ENCODE measurements around the gene KLF7. TPM values are rescaled to one million over a fixed set of nuclear protein-coding genes. Genes with fewer than 3 reads are reported as not detected.
"Not testable (repeated sequence)": the region's sequence is repeated elsewhere in the genome, so short reads cannot be mapped to it uniquely, and the experiment has no call there.

Gene KLF7
- total and polyA plus RNA-seq, 4 donors, result 1.9 to 11.5 (median 4.5) TPM

DNA sequence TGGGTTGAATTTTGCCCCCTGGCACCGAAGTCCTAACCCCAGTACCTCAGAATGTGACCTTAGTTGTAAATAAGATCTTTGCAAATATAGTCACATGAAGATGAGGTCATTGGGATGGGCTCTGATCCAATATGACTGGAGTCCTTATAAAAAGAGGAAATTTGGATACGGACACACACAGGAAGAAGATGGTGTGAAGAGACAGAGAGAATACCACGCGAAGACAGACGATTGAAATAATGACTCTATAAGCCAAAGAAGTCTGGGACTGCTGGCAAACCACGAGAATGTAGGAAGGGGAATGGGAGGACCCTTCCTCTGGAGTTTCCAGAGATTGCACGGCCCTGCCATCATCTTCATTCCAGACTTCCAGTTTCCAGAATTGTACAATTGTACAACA, 127.9 kb downstream of the KLF7 start:
- peak in 1 of 2 donors; percentile 20 for TF ChIP-seq JUND (IDR thresholded peaks at IDR 0.05)
- TF ChIP-seq HNF4A (conservative IDR thresholded peaks at IDR 0.05), result peak in 1 of 2 donors; percentile 30
- no peak for TF ChIP-seq FOXA2 (IDR thresholded peaks at IDR 0.05)
- Histone ChIP-seq H3K9me3 (ENCODE audit: control insufficient read depth in 4 of 4, low read length in 3 of 4) (peaks cover 0 to 8% (median under 1%) of the 10 kb centered on the region in 4 donors), H3K27me3 (ENCODE audit: control insufficient read depth in 4 of 4, insufficient read depth in 4 of 4, low read length in 3 of 4) (no peaks in the 10 kb centered on the region), H3K9ac (ENCODE audit: low read depth in 1 of 2, low read length in 2 of 2) (no peak overlapping the region), H3K4me1 (ENCODE audit: control insufficient read depth in 4 of 4, insufficient read depth in 4 of 4, low read length in 3 of 4) (no peaks in the 10 kb centered on the region), H3K27ac (ENCODE audit: low read depth in 1 of 2, low read length in 2 of 2) (no peak overlapping the region), H3K36me3 (ENCODE audit: control insufficient read depth in 4 of 4, insufficient read depth in 3 of 4, low read depth in 1 of 4, low read length in 3 of 4) (no peaks in the 10 kb centered on the region), H3K4me3 (ENCODE audit: low read depth in 1 of 3, low read length in 3 of 3) (no peak overlapping the region)
- no peak for DNase-seq (ENCODE audit: low spot score)
- 52% methylated on average over 7 of the region's 7 CpGs for WGBS

DNA sequence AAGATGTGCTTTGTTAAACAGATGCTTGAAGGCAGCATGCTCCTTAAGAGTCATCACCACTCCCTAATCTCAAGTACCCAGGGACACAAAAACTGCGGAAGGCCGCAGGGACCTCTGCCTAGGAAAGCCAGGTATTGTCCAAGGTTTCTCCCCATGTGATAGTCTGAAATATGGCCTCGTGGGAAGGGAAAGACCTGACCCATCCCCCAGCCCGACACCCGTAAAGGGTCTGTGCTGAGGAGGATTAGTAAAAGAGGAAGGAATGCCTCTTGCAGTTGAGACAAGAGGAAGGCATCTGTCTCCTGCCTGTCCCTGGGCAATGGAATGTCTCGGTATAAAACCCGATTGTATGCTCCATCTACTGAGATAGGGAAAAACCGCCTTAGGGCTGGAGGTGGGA, 128.7 kb downstream of the KLF7 start:
- not testable (repeated sequence) for H3K27me3 ChIP-seq (ENCODE audit: control insufficient read depth in 4 of 4, insufficient read depth in 4 of 4, low read length in 3 of 4); H3K36me3 ChIP-seq (ENCODE audit: control insufficient read depth in 4 of 4, insufficient read depth in 3 of 4, low read depth in 1 of 4, low read length in 3 of 4); H3K9me3 ChIP-seq (ENCODE audit: control insufficient read depth in 4 of 4, low read length in 3 of 4); DNase-seq (ENCODE audit: low spot score); H3K4me1 ChIP-seq (ENCODE audit: control insufficient read depth in 4 of 4, insufficient read depth in 4 of 4, low read length in 3 of 4); H3K4me3 ChIP-seq (ENCODE audit: low read depth in 1 of 3, low read length in 3 of 3); H3K27ac ChIP-seq (ENCODE audit: low read depth in 1 of 2, low read length in 2 of 2); H3K9ac ChIP-seq (ENCODE audit: low read depth in 1 of 2, low read length in 2 of 2)
- WGBS, result 40% methylated on average over 3 of the region's 8 CpGs

DNA sequence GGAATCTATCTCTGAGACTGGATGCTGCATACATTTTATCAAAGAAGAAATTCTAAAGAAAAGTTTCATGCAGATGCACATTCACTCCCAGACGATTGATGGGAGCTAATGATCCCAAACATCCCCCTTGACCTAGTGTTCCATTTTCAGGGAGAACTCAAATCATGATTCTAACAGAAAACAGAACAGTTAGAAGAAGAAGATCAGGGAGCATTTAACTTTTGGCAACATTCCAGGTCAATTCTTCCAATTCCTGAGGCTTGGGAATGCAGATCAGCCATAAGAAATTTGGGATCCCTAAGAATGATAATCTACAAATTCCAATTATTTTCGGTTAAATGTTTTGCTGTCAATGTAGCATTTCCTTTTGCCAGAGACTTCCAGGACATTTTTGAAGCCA, 129.9 kb downstream of the KLF7 start:
- no peaks in the 10 kb centered on the region for H3K27me3 ChIP-seq (ENCODE audit: control insufficient read depth in 4 of 4, insufficient read depth in 4 of 4, low read length in 3 of 4)
- TF ChIP-seq FOXA1 (IDR thresholded peaks at IDR 0.05) (no peak), NR2F2 (IDR thresholded peaks at IDR 0.05) (peak; percentile 79)
- no peak overlapping the region for H3K27ac ChIP-seq (ENCODE audit: low read depth in 1 of 2, low read length in 2 of 2)

DNA sequence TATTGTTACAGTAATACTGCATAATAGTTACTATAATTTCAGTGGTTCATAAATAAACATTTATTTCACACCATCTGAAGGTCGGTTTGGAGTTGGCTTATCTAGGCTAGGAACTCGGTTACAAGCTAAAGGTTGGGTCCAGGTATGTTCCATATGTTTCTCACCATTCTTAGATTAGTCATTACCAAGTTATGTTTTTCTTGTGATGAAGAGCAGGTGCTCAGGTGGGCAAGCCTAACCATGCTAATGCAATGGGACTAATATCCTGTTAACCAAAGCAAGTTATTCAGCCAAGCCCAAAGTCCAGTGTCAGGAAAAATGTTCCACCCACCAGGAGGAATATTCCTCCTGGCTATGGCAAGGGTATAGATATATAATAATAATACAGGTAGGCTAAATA, 133.3 kb downstream of the KLF7 start:
- TF ChIP-seq GABPA (IDR thresholded peaks at IDR 0.05 in 1 of 2, conservative IDR thresholded peaks at IDR 0.05 in 1 of 2) (no peak), RXRA (IDR thresholded peaks at IDR 0.05) (no peak), HNF4G (IDR thresholded peaks at IDR 0.05) (no peak), HNF4A (conservative IDR thresholded peaks at IDR 0.05) (no peak), YY1 (IDR thresholded peaks at IDR 0.05) (no peak), NR2F2 (IDR thresholded peaks at IDR 0.05) (no peak), FOXA2 (IDR thresholded peaks at IDR 0.05) (no peak), FOXA1 (IDR thresholded peaks at IDR 0.05) (no peak), EGR1 (IDR thresholded peaks at IDR 0.05; ENCODE audit: low read depth in 2 of 2) (no peak), SP1 (IDR thresholded peaks at IDR 0.05) (no peak), JUND (IDR thresholded peaks at IDR 0.05) (no peak), TAF1 (conservative IDR thresholded peaks at IDR 0.05) (no peak)
- TF ChIP-seq, protein P1, sequence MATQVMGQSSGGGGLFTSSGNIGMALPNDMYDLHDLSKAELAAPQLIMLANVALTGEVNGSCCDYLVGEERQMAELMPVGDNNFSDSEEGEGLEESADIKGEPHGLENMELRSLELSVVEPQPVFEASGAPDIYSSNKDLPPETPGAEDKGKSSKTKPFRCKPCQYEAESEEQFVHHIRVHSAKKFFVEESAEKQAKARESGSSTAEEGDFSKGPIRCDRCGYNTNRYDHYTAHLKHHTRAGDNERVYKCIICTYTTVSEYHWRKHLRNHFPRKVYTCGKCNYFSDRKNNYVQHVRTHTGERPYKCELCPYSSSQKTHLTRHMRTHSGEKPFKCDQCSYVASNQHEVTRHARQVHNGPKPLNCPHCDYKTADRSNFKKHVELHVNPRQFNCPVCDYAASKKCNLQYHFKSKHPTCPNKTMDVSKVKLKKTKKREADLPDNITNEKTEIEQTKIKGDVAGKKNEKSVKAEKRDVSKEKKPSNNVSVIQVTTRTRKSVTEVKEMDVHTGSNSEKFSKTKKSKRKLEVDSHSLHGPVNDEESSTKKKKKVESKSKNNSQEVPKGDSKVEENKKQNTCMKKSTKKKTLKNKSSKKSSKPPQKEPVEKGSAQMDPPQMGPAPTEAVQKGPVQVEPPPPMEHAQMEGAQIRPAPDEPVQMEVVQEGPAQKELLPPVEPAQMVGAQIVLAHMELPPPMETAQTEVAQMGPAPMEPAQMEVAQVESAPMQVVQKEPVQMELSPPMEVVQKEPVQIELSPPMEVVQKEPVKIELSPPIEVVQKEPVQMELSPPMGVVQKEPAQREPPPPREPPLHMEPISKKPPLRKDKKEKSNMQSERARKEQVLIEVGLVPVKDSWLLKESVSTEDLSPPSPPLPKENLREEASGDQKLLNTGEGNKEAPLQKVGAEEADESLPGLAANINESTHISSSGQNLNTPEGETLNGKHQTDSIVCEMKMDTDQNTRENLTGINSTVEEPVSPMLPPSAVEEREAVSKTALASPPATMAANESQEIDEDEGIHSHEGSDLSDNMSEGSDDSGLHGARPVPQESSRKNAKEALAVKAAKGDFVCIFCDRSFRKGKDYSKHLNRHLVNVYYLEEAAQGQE (IDR thresholded peaks at IDR 0.05), result no peak
- TF ChIP-seq, protein P2, sequence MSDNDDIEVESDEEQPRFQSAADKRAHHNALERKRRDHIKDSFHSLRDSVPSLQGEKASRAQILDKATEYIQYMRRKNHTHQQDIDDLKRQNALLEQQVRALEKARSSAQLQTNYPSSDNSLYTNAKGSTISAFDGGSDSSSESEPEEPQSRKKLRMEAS (IDR thresholded peaks at IDR 0.05), result no peak
- TF ChIP-seq, protein P3, sequence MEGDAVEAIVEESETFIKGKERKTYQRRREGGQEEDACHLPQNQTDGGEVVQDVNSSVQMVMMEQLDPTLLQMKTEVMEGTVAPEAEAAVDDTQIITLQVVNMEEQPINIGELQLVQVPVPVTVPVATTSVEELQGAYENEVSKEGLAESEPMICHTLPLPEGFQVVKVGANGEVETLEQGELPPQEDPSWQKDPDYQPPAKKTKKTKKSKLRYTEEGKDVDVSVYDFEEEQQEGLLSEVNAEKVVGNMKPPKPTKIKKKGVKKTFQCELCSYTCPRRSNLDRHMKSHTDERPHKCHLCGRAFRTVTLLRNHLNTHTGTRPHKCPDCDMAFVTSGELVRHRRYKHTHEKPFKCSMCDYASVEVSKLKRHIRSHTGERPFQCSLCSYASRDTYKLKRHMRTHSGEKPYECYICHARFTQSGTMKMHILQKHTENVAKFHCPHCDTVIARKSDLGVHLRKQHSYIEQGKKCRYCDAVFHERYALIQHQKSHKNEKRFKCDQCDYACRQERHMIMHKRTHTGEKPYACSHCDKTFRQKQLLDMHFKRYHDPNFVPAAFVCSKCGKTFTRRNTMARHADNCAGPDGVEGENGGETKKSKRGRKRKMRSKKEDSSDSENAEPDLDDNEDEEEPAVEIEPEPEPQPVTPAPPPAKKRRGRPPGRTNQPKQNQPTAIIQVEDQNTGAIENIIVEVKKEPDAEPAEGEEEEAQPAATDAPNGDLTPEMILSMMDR (IDR thresholded peaks at IDR 0.05; ENCODE audit: low read depth, low read length, missing input control), result no peak
- TF ChIP-seq, protein P4, sequence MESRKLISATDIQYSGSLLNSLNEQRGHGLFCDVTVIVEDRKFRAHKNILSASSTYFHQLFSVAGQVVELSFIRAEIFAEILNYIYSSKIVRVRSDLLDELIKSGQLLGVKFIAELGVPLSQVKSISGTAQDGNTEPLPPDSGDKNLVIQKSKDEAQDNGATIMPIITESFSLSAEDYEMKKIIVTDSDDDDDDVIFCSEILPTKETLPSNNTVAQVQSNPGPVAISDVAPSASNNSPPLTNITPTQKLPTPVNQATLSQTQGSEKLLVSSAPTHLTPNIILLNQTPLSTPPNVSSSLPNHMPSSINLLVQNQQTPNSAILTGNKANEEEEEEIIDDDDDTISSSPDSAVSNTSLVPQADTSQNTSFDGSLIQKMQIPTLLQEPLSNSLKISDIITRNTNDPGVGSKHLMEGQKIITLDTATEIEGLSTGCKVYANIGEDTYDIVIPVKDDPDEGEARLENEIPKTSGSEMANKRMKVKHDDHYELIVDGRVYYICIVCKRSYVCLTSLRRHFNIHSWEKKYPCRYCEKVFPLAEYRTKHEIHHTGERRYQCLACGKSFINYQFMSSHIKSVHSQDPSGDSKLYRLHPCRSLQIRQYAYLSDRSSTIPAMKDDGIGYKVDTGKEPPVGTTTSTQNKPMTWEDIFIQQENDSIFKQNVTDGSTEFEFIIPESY (IDR thresholded peaks at IDR 0.05), result no peak
- Histone ChIP-seq H3K4me3 (ENCODE audit: low read depth in 1 of 3, low read length in 3 of 3) (no peak overlapping the region), H3K9me3 (ENCODE audit: control insufficient read depth in 4 of 4, low read length in 3 of 4) (peaks cover 0 to 8% (median under 1%) of the 10 kb centered on the region in 4 donors), H3K27me3 (ENCODE audit: control insufficient read depth in 4 of 4, insufficient read depth in 4 of 4, low read length in 3 of 4) (no peaks in the 10 kb centered on the region), H3K4me1 (ENCODE audit: control insufficient read depth in 4 of 4, insufficient read depth in 4 of 4, low read length in 3 of 4) (no peaks in the 10 kb centered on the region), H3K36me3 (ENCODE audit: control insufficient read depth in 4 of 4, insufficient read depth in 3 of 4, low read depth in 1 of 4, low read length in 3 of 4) (no peaks in the 10 kb centered on the region), H3K27ac (ENCODE audit: low read depth in 1 of 2, low read length in 2 of 2) (no peak overlapping the region), H3K9ac (ENCODE audit: low read depth in 1 of 2, low read length in 2 of 2) (no peak overlapping the region)
- WGBS, result 80% methylated on average over 2 of the region's 2 CpGs
- DNase-seq (ENCODE audit: low spot score), result no peak

More for the DNA sequence above, 129.9 kb downstream of the KLF7 start:
- peaks cover 0 to 8% (median under 1%) of the 10 kb centered on the region in 4 donors for H3K9me3 ChIP-seq (ENCODE audit: control insufficient read depth in 4 of 4, low read length in 3 of 4)
- H3K36me3 ChIP-seq (ENCODE audit: control insufficient read depth in 4 of 4, insufficient read depth in 3 of 4, low read depth in 1 of 4, low read length in 3 of 4), result no peaks in the 10 kb centered on the region
- no peak overlapping the region for H3K9ac ChIP-seq (ENCODE audit: low read depth in 1 of 2, low read length in 2 of 2)
- H3K4me3 ChIP-seq (ENCODE audit: low read depth in 1 of 3, low read length in 3 of 3), result no peak overlapping the region
- DNase-seq (ENCODE audit: low spot score), result no peak
- 76% methylated on average over 2 of the region's 2 CpGs for WGBS
- no peaks in the 10 kb centered on the region for H3K4me1 ChIP-seq (ENCODE audit: control insufficient read depth in 4 of 4, insufficient read depth in 4 of 4, low read length in 3 of 4)

Data from liver (tissue), 9 donors.